IMR-90 (cell line): ENCODE results near the gene BCL2L11. TPM values are rescaled to one million over a fixed set of nuclear protein-coding genes. Genes with fewer than 3 reads are reported as not detected.

ENCODE experiments used
- ATAC-seq: fragments of 200-7000 bp; cut with Tn5 transposase; 2 replicates; pipeline ENCODE4 v1.9.1; 2020; ENCODE audit warnings: low read depth, mild to moderate bottlenecking, moderate library complexity
- BruUV-seq: library from RNA; stranded (reverse); fragments of 400-500 nt; replicated peaks from 2 replicates; lab custom pipeline; 2021; lab: Mats Ljungman, UMichigan
- CTCF ChIA-PET: fragments of 300-600 bp; formaldehyde crosslinking; extraction: SDS; loops from one replicate; lab custom pipeline; 2021; ENCODE audit warnings: antibody characterized with exemption; lab: Yijun Ruan, JAX
- POLR2A ChIA-PET: fragments of 300-600 bp; sonication (Branson Sonifier 250); formaldehyde crosslinking; loops from one replicate; lab custom pipeline; 2022; ENCODE audit warnings: antibody characterized with exemption; ENCODE audit not compliant: unreplicated experiment; lab: Charles Lee
- DNase-seq: peaks from one replicate; pipeline ENCODE4 v3.0.0; 2013
- H2AFZ ChIP-seq: replicated peaks from 2 replicates; pipeline ENCODE3; 2013; ENCODE audit warnings: low read length, mild to moderate bottlenecking; ENCODE audit not compliant: poor library complexity
- H2AK5ac ChIP-seq: 2 replicates; pipeline ENCODE4 v1.6.1; 2013; ENCODE audit warnings: low read depth, low read length, inconsistent platforms
- H2AK9ac ChIP-seq: replicated peaks from 2 replicates; pipeline ENCODE3; 2013; ENCODE audit warnings: mild to moderate bottlenecking, low read depth, low read length, moderate library complexity; ENCODE audit not compliant: poor library complexity
- H2BK120ac ChIP-seq: 2 replicates; pipeline ENCODE4 v1.6.1; 2013; ENCODE audit warnings: low read depth, low read length, inconsistent platforms
- H2BK15ac ChIP-seq: 3 replicates; pipeline ENCODE4 v1.6.1; 2013; ENCODE audit warnings: low read depth, low read length, inconsistent platforms
- H2BK20ac ChIP-seq: 2 replicates; pipeline ENCODE4 v1.6.1; 2013; ENCODE audit warnings: low read depth, mild to moderate bottlenecking, inconsistent platforms, low read length, moderate library complexity
- H2BK5ac ChIP-seq: 2 replicates; pipeline ENCODE4 v1.6.1; 2013; ENCODE audit warnings: mild to moderate bottlenecking, low read depth, low read length, inconsistent platforms; ENCODE audit not compliant: poor library complexity, severe bottlenecking
- H3K14ac ChIP-seq: replicated peaks from 2 replicates; pipeline ENCODE4 v1.6.1; 2013; ENCODE audit warnings: low read depth, low read length, inconsistent platforms
- H3K18ac ChIP-seq: 2 replicates; pipeline ENCODE4 v1.6.1; 2013; ENCODE audit warnings: low read depth, low read length, control low read depth
- H3K23ac ChIP-seq: 2 replicates; pipeline ENCODE4 v1.6.1; 2013; ENCODE audit warnings: low read depth, low read length, inconsistent platforms
- H3K27ac ChIP-seq: 2 replicates; pipeline ENCODE4 v1.5.1; 2013; ENCODE audit warnings: mild to moderate bottlenecking, control low read depth, low read length; ENCODE audit not compliant: insufficient read depth
- H3K27me3 ChIP-seq: 2 replicates; pipeline ENCODE4 v1.6.1; 2013; ENCODE audit warnings: low read length; ENCODE audit not compliant: control insufficient read depth, insufficient read depth
- H3K36me3 ChIP-seq: 2 replicates; pipeline ENCODE4 v1.6.1; 2013; ENCODE audit warnings: low read length, mixed read lengths; ENCODE audit not compliant: control insufficient read depth, insufficient read depth
- H3K4ac ChIP-seq: 2 replicates; pipeline ENCODE4 v1.6.1; 2013; ENCODE audit warnings: low read depth, low read length, inconsistent platforms
- H3K4me1 ChIP-seq: 2 replicates; pipeline ENCODE4 v1.6.1; 2013; ENCODE audit warnings: low read length, mixed read lengths; ENCODE audit not compliant: control insufficient read depth, insufficient read depth
- H3K4me2 ChIP-seq: 2 replicates; pipeline ENCODE4 v1.6.1; 2013; ENCODE audit warnings: low read depth, mild to moderate bottlenecking, control low read depth, low read length, moderate library complexity
- H3K4me3 ChIP-seq: 2 replicates; pipeline ENCODE4 v1.5.1; 2013; ENCODE audit warnings: low read depth, mild to moderate bottlenecking, control low read depth, low read length, moderate library complexity; ENCODE audit not compliant: insufficient read depth
- H3K56ac ChIP-seq: 2 replicates; pipeline ENCODE4 v1.6.1; 2013; ENCODE audit warnings: low read length, inconsistent platforms; ENCODE audit not compliant: insufficient read depth; ENCODE audit errors: extremely low read depth
- H3K79me1 ChIP-seq, 2 experiments: 2 replicates each; pipeline ENCODE4 v1.6.1; 2013; ENCODE audit warnings: low read length in 2 of 2, inconsistent platforms in 1 of 2, low read depth in 1 of 2
- H3K9ac ChIP-seq: 2 replicates; pipeline ENCODE4 v1.6.1; 2013; ENCODE audit warnings: low read depth, low read length, control low read depth
- H3K9me1 ChIP-seq: 2 replicates; pipeline ENCODE4 v1.6.1; 2013; ENCODE audit warnings: low read length, inconsistent platforms; ENCODE audit not compliant: insufficient read depth
- H3K9me3 ChIP-seq: 2 replicates; pipeline ENCODE4 v1.6.1; 2013; ENCODE audit warnings: low read length; ENCODE audit not compliant: control insufficient read depth, insufficient read depth
- H4K20me1 ChIP-seq: 2 replicates; pipeline ENCODE4 v1.6.1; 2013; ENCODE audit warnings: low read length, inconsistent platforms; ENCODE audit not compliant: insufficient read depth
- H4K5ac ChIP-seq: 2 replicates; pipeline ENCODE4 v1.6.1; 2013; ENCODE audit warnings: mild to moderate bottlenecking, low read depth, low read length, control low read depth
- H4K8ac ChIP-seq, 2 experiments: 2 replicates each; pipeline ENCODE4 v1.6.1; 2013; ENCODE audit warnings: low read depth in 2 of 2, low read length in 2 of 2, control low read depth in 1 of 2, inconsistent platforms in 1 of 2
- H4K91ac ChIP-seq: 2 replicates; pipeline ENCODE4 v1.6.1; 2013; ENCODE audit warnings: low read depth, low read length, inconsistent platforms; ENCODE audit not compliant: insufficient read depth
- BHLHE40 ChIP-seq: fragments of 150-350 bp; IDR thresholded peaks from 2 replicates; pipeline ENCODE4 v1.6.1; 2016; ENCODE audit warnings: mild to moderate bottlenecking, low read depth, low read length
- CHD1 ChIP-seq: IDR thresholded peaks from 2 replicates; pipeline ENCODE4 v1.6.1; 2012; ENCODE audit warnings: low read depth, low read length, improper control_type of control experiment
- FOS ChIP-seq: fragments of 150-350 bp; IDR thresholded peaks from 2 replicates; pipeline ENCODE4 v1.6.1; 2016; ENCODE audit warnings: low read depth, low read length
- MAZ ChIP-seq: IDR thresholded peaks from 2 replicates; pipeline ENCODE4 v1.6.1; 2012; ENCODE audit warnings: low read depth, mild to moderate bottlenecking, low read length, improper control_type of control experiment, moderate library complexity, borderline replicate concordance
- MXI1 ChIP-seq: IDR thresholded peaks from 2 replicates; pipeline ENCODE4 v1.6.1; 2012; ENCODE audit warnings: low read depth, mild to moderate bottlenecking, low read length, moderate library complexity, borderline replicate concordance
- POLR2A ChIP-seq: IDR thresholded peaks from 2 replicates; pipeline ENCODE4 v1.6.1; 2012; ENCODE audit warnings: mild to moderate bottlenecking, low read depth, low read length
- RCOR1 ChIP-seq: IDR thresholded peaks from 2 replicates; pipeline ENCODE4 v1.6.1; 2012; ENCODE audit warnings: mild to moderate bottlenecking, low read length, improper control_type of control experiment; ENCODE audit not compliant: insufficient replicate concordance
- RFX5 ChIP-seq: IDR thresholded peaks from 2 replicates; pipeline ENCODE4 v1.8.0; 2012; ENCODE audit warnings: low read depth, mild to moderate bottlenecking, low read length, moderate library complexity
- WGBS, 2 experiments: methylation state at CpG; one replicate each; pipeline versions ENCODE4 v1.1.5 to v1.1.7; 2013; ENCODE audit warnings: missing lambda C conversion rate in 2 of 2; ENCODE audit not compliant: insufficient read length in 1 of 2; ENCODE audit errors: extremely low coverage in 2 of 2; 5-methylcytosine and 5-hydroxymethylcytosine counted together
- dilution Hi-C: fragments of 300-500 bp; cut with HindIII; formaldehyde crosslinking; loops from one replicate; pipeline ENCODE4 v1.14.3; 2018; ENCODE audit warnings: low sequenced_read_pairs; ENCODE audit not compliant: unreplicated experiment
- in situ Hi-C: fragments of 300-500 bp; cut with MboI; formaldehyde crosslinking; loops from 3 replicates; pipeline ENCODE4 v1.14.3; 2019; ENCODE audit warnings: low sequenced_read_pairs, inconsistent platforms, mixed read lengths
- intact Hi-C: fragments of 100-400 bp; cut with micrococcal nuclease; formaldehyde crosslinking; loops from 2 replicates; pipeline ENCODE4 v1.10.0; 2022
- polyA plus RNA-seq, 3 experiments: library from polyadenylated mRNA; depleted of rRNA; stranded (reverse); fragments of >200 nt; gene quantifications; 2 replicates each; pipeline ENCODE4 v1.2.3, GENCODE V29; 2012; ENCODE audit warnings: low replicate concordance in 1 of 3
- total RNA-seq: library from RNA; depleted of rRNA; stranded (reverse); fragments of >200 nt; gene quantifications from 2 replicates; pipeline ENCODE4 v1.2.3, GENCODE V29; 2012
- TF ChIP-seq, protein P1 (sequence below): conservative IDR thresholded peaks from 2 replicates; pipeline ENCODE4 v1.5.1; 2012; ENCODE audit warnings: mild to moderate bottlenecking, low read depth, low read length, improper control_type of control experiment

BCL2L11 gene
- total and polyA plus RNA-seq, 2 of the 4 experiments (the other 2 are of a cell fraction): 1.1 to 1.7 TPM

DNA sequence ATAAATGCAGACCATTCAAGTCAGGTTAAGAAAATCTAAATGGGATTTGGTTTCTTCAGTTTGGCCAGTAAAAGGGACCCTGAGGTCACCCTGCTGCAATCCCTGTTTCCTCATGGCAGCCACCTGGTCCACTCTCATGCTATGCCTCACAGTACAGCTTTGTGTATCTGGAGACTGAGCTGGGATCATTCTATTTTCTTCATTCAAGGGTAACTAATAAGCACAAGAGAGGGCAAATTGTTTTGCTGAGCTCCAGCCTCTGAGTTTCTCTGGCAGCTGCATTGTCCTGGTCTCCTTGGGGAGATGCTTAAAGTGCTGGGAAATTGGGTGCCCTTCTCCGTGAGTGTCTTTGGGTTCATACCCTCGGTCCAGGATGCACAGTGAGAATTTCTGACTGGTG is 18.5 kb upstream of the BCL2L11 start:
- ATAC-seq: no peak
- Histone ChIP-seq H3K9me3 (no peaks in the 10 kb centered on the region), H3K4me3 (no peak overlapping the region), H3K14ac (no peak overlapping the region), H2BK20ac (no peak overlapping the region), H3K27me3 (peaks cover 39% of the 10 kb centered on the region), H4K5ac (no peak overlapping the region), H3K4me2 (no peak overlapping the region), H3K4me1 (no peaks in the 10 kb centered on the region), H2AK9ac (no peak overlapping the region), H4K91ac (no peak overlapping the region), H4K8ac (no peak overlapping the region), H3K9me1 (0 out of 2 replicates have a peak, but pooled peaks cover 3% of the 10 kb centered on the region), H2AK5ac (no peak overlapping the region), H3K4ac (no peak overlapping the region), H3K9ac (no peak overlapping the region), H3K36me3 (no peaks in the 10 kb centered on the region), H2BK15ac (no peak overlapping the region), H3K56ac (no peak overlapping the region), H2BK120ac (no peak overlapping the region), H3K79me1 (no peaks in the 10 kb centered on the region), H2BK5ac (no peak overlapping the region), H3K18ac (no peak overlapping the region), H2AFZ (no peak overlapping the region), H3K23ac (no peak overlapping the region), H3K27ac (no peak overlapping the region), H4K20me1 (no peaks in the 10 kb centered on the region)
- ChIA-PET POLR2A (no interaction called here), CTCF (no interaction called here)
- intact Hi-C loops: no loop called here
- in situ Hi-C loops: no loop called here
- dilution Hi-C loops: no loop called here
- no peak for DNase-seq
- WGBS, 2 experiments: no CpG with 5 or more reads among the region's 2 CpGs
- no TSS peak for BruUV-seq
- TF ChIP-seq POLR2A (no peak), MAZ (no peak), CHD1 (no peak), RCOR1 (no peak), RFX5 (no peak), FOS (no peak), MXI1 (no peak), BHLHE40 (no peak)
- TF ChIP-seq, protein P1, sequence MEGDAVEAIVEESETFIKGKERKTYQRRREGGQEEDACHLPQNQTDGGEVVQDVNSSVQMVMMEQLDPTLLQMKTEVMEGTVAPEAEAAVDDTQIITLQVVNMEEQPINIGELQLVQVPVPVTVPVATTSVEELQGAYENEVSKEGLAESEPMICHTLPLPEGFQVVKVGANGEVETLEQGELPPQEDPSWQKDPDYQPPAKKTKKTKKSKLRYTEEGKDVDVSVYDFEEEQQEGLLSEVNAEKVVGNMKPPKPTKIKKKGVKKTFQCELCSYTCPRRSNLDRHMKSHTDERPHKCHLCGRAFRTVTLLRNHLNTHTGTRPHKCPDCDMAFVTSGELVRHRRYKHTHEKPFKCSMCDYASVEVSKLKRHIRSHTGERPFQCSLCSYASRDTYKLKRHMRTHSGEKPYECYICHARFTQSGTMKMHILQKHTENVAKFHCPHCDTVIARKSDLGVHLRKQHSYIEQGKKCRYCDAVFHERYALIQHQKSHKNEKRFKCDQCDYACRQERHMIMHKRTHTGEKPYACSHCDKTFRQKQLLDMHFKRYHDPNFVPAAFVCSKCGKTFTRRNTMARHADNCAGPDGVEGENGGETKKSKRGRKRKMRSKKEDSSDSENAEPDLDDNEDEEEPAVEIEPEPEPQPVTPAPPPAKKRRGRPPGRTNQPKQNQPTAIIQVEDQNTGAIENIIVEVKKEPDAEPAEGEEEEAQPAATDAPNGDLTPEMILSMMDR: no peak
